ENCODE measurements around the gene CPM. TPM values are rescaled to one million over a fixed set of nuclear protein-coding genes. Genes with fewer than 3 reads are reported as not detected.

The CPM gene
- 6.6 TPM for total RNA-seq
- long read RNA-seq, full-length matches to known transcripts = 8 of 13 reads
- long read RNA-seq, partial matches to known transcripts = 0 of 13 reads
- long read RNA-seq, other reads (novel, unspliced or antisense) = 5 of 13 reads

GRCh38 chr12:68932961-68933893, at the start of gene CPM:
TSS of gene CPM (minus strand) at chr12:68933171. CDS start at chr12:68932837, 334 bp downstream.
- ATAC-seq (peak; percentile 99), DNase-seq (peak; percentile 85)
- intact Hi-C loops (cut with micrococcal nuclease) = no loop called here

DNA sequence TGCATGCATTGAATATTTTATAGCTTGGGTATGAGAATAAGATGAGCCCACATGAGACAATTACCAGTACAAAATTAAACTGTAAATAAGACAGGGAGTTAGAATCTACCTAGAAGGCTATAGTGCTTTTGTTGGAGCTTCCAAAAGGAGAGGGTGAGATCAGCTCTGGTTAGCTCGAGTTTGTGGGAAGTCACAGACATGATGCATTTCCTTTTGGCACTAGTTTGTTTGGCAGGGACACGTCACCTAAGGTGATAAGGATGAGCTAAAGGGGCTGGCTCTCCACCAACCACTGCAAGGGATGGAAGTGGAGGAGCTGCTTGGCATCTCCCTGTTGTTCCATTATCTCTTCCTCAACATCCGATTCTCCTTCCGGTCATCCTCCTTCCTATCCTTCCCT, 48.5 kb upstream of the CPM start:
- DNase-seq (no peak), ATAC-seq (no peak)
- intact Hi-C loops (cut with micrococcal nuclease) = no loop called here

DNA sequence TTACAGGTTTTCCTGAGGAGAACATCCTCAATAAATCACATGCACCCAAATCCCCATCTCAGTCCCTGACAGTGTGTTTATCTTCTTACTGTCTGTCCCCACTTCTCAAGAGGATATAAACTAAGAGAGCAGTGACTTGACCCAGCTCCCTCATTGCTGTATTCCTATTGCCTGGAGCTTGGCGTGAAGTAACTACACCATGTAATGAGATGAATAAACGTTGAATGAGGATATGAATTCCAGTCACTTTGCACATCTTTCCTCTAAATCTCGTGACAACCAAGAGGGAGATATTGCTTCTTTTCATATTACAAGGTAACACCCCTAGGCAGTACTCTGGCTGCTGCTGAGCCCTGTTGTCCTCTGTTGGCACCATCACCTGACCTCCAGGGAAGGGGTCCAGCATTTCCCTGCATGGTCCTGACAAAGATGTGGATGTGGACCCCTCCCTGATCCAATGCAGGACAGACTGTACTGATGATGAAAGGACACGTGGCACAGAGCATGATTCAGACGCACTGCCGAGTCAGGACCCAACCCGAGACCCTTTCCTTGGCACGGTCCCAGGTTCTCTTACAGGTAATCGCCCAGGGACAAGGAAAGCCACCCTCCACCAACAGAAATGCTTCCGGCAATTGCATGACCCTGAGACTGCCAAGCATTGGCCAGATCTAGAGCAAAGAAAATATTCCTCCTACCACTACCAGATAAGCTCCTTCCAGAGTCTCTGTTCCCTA, 47.7 kb upstream of the CPM start:
- no peak for DNase-seq
- intact Hi-C loops (cut with micrococcal nuclease) = no loop called here
- no peak for ATAC-seq

DNA sequence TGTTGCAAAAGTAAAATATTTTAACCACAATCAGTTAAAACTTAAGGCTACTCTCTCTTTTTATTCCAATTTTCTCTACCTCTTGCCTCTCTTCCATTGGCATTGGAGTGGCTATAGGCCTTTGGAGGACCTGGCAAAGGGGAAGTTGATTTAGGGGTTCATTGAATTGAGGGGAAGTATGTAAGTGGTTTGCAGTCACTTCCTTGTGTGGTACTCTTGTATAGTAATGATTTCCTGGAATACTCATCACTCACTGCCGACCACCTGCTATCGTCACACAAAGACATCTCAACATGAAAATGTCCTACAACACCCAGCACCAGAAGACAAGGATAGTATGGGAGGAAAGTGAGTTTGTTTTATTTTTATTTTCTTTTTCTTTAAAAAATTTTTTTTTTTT, 45.7 kb upstream of the CPM start:
- peak; percentile 43 for ATAC-seq
- intact Hi-C loops (cut with micrococcal nuclease) = no loop called here
- no peak for DNase-seq

- intact Hi-C loops (cut with micrococcal nuclease) = no loop called here
Observed at GRCh38 chr12:68977909-68978610, 45.1 kb upstream of the CPM start.

GRCh38 chr12:68977335-68977734, 44.4 kb upstream of the CPM start:
- no peak for DNase-seq

More at GRCh38 chr12:68977909-68978610, 45.1 kb upstream of the CPM start:
- ATAC-seq (peak; percentile 24), DNase-seq (no peak)

GRCh38 chr12:68976395-68976841, 43.4 kb upstream of the CPM start:
- no peak for ATAC-seq

More at GRCh38 chr12:68977335-68977734, 44.4 kb upstream of the CPM start:
- intact Hi-C loops (cut with micrococcal nuclease) = no loop called here
- ATAC-seq = no peak

GRCh38 chr12:68975811-68976210, 42.8 kb upstream of the CPM start:
- no peak for ATAC-seq
- intact Hi-C loops (cut with micrococcal nuclease) = no loop called here
- no peak for DNase-seq

More at GRCh38 chr12:68976395-68976841, 43.4 kb upstream of the CPM start:
- intact Hi-C loops (cut with micrococcal nuclease) = no loop called here
- DNase-seq = no peak

DNA sequence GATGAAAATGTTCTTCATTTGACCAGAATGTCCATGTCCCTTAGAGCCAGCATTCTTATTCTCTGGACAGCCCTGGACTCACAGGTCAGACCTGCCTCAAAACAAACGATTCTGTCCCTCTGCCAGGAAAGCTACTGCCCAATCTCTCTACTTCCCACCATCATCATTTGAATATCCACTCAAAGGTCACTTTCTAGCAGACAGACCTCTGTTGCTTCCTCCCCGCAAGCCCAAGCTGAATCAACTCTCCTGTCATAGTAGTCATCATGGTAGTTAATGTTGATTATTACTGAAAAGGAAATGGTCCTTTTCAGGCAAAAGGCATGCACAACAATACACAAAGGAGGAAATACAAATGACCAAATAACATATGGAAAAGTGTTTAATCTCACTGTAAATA, 39.6 kb upstream of the CPM start:
- ATAC-seq = no peak
- intact Hi-C loops (cut with micrococcal nuclease) = no loop called here

GRCh38 chr12:68971404-68971803, 38.4 kb upstream of the CPM start:
- DNase-seq (no peak), ATAC-seq (no peak)
- intact Hi-C loops (cut with micrococcal nuclease) = no loop called here

More for the DNA sequence above, 39.6 kb upstream of the CPM start:
- no peak for DNase-seq

GRCh38 chr12:68970951-68971350, 38.0 kb upstream of the CPM start:
- ATAC-seq = no peak

DNA sequence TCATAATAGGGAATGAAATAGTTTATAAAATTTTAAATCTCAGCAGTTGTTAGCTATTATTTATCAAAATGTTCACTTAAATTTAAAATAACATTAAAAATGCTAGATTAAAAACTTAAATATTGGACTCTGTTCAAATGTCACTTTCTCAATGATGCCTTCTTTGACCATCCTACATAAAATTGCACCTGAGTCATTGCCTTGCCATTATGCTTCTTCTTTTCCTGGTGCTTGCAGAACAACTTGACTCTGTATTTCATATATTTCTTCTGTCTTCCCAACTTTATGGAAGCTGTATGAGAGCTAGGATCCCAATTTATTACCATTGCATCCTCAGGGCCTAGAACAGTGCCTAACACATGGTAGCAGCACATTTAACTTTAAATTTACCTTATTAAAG, 37.3 kb upstream of the CPM start:
- no peak for DNase-seq
- no peak for ATAC-seq
- intact Hi-C loops (cut with micrococcal nuclease) = no loop called here

More at GRCh38 chr12:68970951-68971350, 38.0 kb upstream of the CPM start:
- DNase-seq = no peak
- intact Hi-C loops (cut with micrococcal nuclease) = no loop called here

DNA sequence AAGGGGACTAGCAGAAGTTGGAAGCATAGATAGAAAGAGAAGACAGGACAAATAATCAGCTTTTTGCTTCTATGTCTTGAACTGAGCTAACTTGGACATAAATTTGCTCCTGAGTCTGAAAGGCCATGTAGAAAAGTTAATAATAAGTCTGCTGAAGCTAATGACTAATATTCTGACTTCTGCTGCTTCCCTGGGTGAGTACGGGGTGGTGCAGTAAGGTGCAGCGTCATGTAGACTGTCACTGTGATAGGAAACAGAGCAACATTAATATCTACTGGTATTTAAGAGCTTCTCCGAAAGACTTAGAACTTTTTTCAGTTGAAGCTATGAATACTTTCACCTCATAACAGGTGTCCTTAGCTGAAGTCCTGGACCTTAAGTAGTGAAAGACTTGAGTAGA, 34.1 kb upstream of the CPM start:
- no peak for DNase-seq
- intact Hi-C loops (cut with micrococcal nuclease) = no loop called here
- ATAC-seq = no peak

DNA sequence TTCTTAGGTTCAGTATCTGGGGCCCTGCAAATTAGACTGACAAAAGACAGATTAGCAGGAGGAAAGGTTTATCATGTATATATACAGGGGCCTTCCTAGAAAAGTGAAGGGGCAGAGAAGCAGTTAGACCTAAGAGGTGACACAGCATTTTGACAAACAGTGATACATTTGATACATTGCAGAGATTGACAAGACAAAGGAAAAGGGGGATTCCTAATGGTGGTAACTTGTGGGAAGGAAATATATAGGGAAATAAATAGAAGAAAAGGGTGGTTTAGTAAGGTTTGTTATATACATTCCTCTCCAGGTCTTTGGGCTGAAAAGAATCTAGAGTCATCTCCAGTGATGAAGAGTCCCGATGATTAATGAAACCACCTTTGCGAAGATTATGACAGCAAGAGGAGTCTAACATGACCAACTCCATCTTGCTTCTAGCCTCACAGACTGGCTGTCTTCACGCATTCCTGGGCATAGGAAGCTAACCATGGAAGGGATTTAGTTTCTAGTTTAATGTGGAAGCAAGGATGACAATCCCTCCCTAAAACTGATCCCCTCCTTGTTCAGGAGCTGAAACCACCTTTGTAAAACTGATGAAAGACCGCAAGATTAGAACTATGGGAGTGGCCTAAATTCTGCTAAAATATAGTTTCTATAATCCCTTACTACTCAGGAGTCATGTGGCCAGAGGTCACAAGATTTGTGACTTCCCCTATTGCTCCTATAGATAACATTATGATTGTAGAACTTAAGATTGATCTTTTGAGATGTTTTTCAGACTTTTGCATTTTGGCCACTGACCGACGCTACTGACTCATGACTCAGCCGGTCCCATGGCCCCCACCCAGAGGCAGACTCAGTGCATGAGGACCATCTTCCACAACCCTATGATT, 31.1 kb upstream of the CPM start:
- intact Hi-C loops (cut with micrococcal nuclease) = no loop called here
- DNase-seq = no peak
- no peak for ATAC-seq

- peak; percentile 23 for ATAC-seq
Observed at GRCh38 chr12:68962877-68963855, 30.2 kb upstream of the CPM start.

DNA sequence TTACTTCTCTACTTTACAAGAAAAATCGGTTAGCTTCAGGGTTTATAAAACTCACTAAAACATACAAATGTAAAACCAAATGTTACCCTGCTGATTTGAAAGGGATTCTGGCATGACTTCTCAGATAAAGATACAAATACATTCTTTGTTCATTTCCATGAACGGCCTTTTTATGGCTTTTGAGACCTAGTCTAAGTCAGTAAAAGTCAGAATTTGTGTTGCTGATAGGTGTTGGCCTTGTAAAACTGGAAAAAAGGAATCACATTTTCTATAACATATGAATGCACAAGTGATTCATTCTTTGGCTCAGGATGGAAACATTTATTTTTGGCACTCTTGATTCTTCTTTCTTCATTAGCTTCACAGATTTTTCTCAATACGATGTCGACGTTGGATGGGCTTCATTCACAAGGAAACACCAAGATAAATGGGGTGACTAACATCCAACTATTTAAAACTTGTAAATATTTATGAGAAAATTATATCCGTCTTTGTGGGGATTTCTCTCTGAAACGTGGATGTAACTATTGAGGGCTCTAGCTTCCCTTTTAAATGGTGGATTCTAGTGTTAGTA, 27.0 kb upstream of the CPM start:
- intact Hi-C loops (cut with micrococcal nuclease) = no loop called here
- DNase-seq = no peak
- no peak for ATAC-seq

More at GRCh38 chr12:68962877-68963855, 30.2 kb upstream of the CPM start:
- intact Hi-C loops (cut with micrococcal nuclease) = no loop called here
- no peak for DNase-seq
